Skeletal muscle tissue (tissue), 4 donors: ENCODE data around the gene NBL1. TPM values are rescaled to one million over a fixed set of nuclear protein-coding genes. Genes with fewer than 3 reads are reported as not detected.

ENCODE experiments used
- H3K27ac ChIP-seq: one replicate; pipeline ENCODE4 v1.7.0; 2013; ENCODE audit warnings: mild to moderate bottlenecking, low read depth, low read length, inconsistent platforms
- H3K27me3 ChIP-seq, 3 donors: one replicate each; pipeline ENCODE4 v1.7.0; 2013; ENCODE audit warnings: low read length in 3 of 3; ENCODE audit not compliant: control insufficient read depth in 3 of 3, insufficient read depth in 3 of 3
- H3K36me3 ChIP-seq, 3 donors: one replicate each; pipeline ENCODE4 v1.7.0; 2013; ENCODE audit warnings: low read length in 3 of 3; ENCODE audit not compliant: control insufficient read depth in 3 of 3, insufficient read depth in 3 of 3
- H3K4me1 ChIP-seq, 3 donors: one replicate each; pipeline ENCODE4 v1.7.0; 2013; ENCODE audit warnings: low read length in 3 of 3, mild to moderate bottlenecking in 3 of 3; ENCODE audit not compliant: control insufficient read depth in 3 of 3, insufficient read depth in 3 of 3
- H3K4me3 ChIP-seq, 3 donors: one replicate each; pipeline ENCODE4 v1.7.0; 2013; ENCODE audit warnings: low read length in 3 of 3
- H3K9ac ChIP-seq, 3 donors: one replicate each; pipeline ENCODE4 v1.7.0; 2013; ENCODE audit warnings: low read length in 3 of 3, mild to moderate bottlenecking in 3 of 3, moderate library complexity in 2 of 3, low read depth in 1 of 3
- H3K9me3 ChIP-seq, 3 donors: one replicate each; pipeline ENCODE4 v1.7.0; 2013; ENCODE audit warnings: low read length in 3 of 3; ENCODE audit not compliant: control insufficient read depth in 3 of 3
- total RNA-seq: library from RNA; depleted of rRNA; stranded (reverse); fragments of >200 nt; gene quantifications from one replicate; pipeline ENCODE4 v1.2.3, GENCODE V29; 2014
- donor health status: Osteomylitis.

The NBL1 gene
- total RNA-seq, 1 donor from 2014 or later: 23.5 TPM

DNA sequence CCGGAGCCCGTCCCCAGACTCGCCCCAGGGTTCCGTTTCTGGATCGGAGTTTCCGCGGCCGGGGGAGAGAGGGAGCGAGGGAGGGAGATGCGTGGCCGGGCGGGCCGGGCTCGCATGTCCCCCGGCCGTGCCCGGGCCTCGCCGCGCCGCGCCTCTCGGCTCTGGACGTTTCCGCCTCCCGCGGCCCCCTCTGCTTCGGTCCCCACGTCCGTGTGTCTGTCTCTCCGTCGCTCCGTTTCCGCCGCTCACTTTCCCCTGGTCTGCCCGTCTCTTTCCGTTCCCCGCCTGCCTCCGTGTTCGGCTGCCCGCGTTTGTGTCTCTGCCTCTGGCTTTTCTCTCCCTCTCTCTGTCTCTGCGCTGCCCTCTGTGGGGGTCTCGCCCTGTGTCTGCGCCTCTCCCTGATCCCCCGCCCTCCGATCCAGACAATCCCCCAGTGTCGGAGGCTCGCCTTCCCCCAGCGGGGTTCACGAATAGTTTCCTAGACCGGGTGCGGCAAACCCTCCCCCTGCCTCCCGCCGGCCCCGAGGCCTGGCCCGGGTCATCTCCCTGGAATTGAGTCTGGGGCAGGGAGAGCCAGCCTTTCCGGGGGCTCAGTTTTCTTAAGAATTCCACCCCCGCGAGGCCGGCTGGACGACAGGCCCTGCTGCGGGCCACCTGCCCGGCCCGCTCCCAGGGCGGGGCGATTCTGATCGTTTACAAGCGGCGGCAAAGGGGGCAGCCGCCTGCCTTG is 735 bp downstream of the NBL1 start:
- Histone ChIP-seq H3K27ac (peak overlapping the region; percentile 87), H3K4me1 (peaks cover 25 to 30% (median 30%) of the 10 kb centered on the region in 3 donors)

DNA sequence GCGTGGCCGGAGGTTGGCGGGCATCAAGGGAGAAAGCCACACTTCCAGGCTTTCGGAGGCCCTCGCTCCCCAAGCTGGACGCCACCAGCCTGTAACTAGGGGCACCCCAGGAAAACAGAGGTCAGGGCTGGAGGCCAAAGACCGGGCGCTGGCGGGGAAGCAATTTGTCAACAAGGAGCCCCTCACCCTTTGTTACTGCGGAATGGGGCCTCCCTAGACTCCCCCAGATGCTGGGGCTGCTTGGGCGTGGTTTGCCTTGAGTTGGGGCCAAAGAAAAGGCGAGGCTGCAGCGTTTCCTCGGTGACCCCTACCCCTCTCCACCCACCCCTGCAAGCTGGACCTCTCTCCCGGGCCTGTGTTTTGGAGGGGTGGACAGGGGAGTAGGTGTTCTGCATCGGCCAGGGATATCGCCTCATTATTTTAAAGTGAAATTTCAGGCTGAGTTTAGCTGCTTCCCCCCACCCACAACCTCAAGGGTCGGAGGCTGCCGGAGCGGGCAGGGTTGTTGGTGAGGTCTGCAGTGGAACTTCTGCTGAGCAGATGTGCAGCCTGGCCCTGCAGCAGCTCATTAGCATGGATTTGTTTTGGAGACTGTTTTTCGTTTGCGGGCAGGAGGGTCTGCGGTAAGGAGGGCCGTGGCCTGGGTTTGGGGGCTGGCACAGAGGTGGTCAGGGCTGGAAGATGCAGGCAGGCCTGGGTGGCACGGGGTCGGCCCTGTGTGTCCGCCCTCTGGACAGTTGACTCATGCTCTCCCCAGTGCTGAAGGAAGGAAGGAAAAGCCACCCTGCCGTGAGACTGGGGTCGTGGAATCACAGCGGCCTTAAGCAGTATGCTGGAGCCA is 1.5 kb downstream of the NBL1 start:
- H3K9ac ChIP-seq: peak overlapping the region; percentile 57 to 81 (median 78)
- H3K36me3 ChIP-seq: no peaks in the 10 kb centered on the region
- H3K4me1 ChIP-seq: peaks cover 26 to 37% (median 35%) of the 10 kb centered on the region in 3 donors
- no peaks in the 10 kb centered on the region for H3K9me3 ChIP-seq
- H3K27ac ChIP-seq: peak overlapping the region; percentile 87
- peaks cover 15 to 27% (median 18%) of the 10 kb centered on the region in 3 donors for H3K27me3 ChIP-seq
- peak overlapping the region; percentile 77 to 80 (median 78) for H3K4me3 ChIP-seq

More for the DNA sequence above, 735 bp downstream of the NBL1 start:
- Histone ChIP-seq H3K9ac (peak overlapping the region; percentile 78 to 83 (median 81)), H3K27me3 (peaks cover 15 to 27% (median 18%) of the 10 kb centered on the region in 3 donors), H3K36me3 (no peaks in the 10 kb centered on the region), H3K4me3 (peak overlapping the region; percentile 77 to 80 (median 78)), H3K9me3 (no peaks in the 10 kb centered on the region)

DNA sequence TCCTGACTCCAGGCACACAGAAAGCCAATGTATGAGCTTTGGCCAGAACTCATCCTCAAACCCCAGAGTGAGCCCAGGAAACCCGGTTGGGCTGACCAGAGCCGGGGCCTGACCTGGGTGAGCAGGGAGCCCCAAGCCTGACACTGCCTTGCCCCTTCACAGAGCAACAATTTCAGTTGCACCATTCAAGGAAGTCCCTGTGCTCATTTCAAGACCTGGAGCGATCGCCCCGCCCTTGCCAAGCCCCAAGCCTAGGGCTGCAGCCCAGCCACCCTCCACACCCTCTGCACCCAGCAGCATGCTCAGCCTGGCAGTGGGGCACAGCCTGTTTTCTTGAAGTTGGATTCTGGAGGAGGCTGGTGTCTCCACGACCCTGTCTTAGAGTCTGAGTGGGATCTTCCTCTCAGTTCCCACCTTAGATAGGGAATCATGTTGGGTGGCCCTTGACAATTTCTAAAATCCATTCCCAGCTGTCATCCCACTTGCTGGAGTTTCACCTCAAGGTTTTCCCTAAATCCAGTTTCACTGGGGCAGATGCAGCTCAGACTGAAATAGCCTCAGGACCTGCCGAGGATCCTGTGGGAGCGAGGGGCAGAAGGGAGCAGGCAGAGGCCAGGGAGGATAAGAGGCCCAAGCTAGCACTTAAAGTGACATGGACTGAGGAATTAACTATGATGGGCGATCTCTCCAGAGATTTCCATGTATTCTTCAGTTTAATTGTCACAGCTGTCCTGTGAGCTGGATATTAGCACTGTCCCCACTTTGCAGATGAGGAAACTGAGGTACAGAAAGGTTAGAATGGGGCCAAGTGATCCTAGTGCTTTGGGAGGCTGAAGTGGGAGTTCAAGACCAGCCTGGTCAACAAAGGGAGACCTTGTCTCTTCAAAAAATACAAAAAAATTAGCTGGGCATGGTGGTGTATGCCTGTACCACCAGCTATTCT is 2.5 kb downstream of the NBL1 start:
- peaks cover 34 to 47% (median 43%) of the 10 kb centered on the region in 3 donors for H3K4me1 ChIP-seq
- no peaks in the 10 kb centered on the region for H3K9me3 ChIP-seq
- H3K27ac ChIP-seq: peak overlapping the region; percentile 87
- H3K27me3 ChIP-seq: peaks cover 15 to 22% (median 18%) of the 10 kb centered on the region in 3 donors
- peak overlapping the region in 2 of 3 donors; percentile 38 to 81 for H3K9ac ChIP-seq
- no peaks in the 10 kb centered on the region for H3K36me3 ChIP-seq
- H3K4me3 ChIP-seq: peak overlapping the region; percentile 22 to 80 (median 78)

DNA sequence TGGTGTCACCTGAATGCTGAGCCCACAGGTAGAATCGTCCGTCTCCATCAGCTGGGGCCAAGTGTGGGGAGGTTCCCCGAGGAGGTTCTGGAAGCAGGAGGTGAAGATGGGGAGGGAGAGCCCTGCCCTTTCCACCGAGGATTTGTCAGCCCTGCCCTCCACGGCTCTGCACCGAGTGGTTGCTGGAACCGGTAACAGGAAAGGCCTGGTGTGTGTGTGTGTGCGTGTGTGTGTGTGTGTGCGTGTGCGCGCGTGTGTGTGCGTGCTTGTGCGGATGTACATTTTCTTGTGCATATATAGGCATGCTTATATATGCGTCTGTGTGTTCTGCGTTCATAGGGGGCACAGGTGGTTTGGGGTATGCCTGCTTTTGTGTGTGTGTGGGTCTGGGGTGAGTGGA is 3.5 kb downstream of the NBL1 start:
- peaks cover 39 to 51% (median 47%) of the 10 kb centered on the region in 3 donors for H3K4me1 ChIP-seq

DNA sequence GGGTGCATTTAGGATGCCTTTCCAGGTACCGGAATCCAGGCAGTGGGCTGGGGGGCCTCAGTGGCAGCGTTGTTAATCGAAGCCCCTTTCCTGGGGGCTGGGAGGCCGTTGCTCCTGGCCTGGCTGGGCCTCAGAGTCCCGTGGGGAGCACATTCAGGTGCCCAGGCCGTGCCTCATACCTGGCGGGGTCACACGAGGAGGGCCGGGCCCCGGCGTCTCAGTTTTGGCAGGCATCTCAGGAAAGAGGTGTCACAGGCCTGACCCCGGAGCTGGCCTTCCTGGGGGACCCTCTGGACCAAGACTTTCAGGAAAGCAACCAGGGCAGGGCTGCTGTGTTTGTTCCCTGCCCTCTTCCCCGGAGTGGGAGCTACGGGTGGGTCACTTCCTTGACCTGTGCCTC is 4.1 kb downstream of the NBL1 start:
- Histone ChIP-seq H3K9ac (no peak overlapping the region), H3K4me3 (no peak overlapping the region), H3K27ac (peak overlapping the region; percentile 45), H3K4me1 (peaks cover 39 to 50% (median 42%) of the 10 kb centered on the region in 3 donors), H3K27me3 (peaks cover 12 to 15% (median 14%) of the 10 kb centered on the region in 3 donors), H3K36me3 (no peaks in the 10 kb centered on the region), H3K9me3 (no peaks in the 10 kb centered on the region)

More for the DNA sequence above, 3.5 kb downstream of the NBL1 start:
- no peaks in the 10 kb centered on the region for H3K9me3 ChIP-seq
- H3K27ac ChIP-seq: peak overlapping the region; percentile 87
- H3K27me3 ChIP-seq: peaks cover 15 to 21% (median 18%) of the 10 kb centered on the region in 3 donors
- no peaks in the 10 kb centered on the region for H3K36me3 ChIP-seq
- H3K4me3 ChIP-seq: peak overlapping the region in 1 of 3 donors; percentile 80
- H3K9ac ChIP-seq: no peak overlapping the region

DNA sequence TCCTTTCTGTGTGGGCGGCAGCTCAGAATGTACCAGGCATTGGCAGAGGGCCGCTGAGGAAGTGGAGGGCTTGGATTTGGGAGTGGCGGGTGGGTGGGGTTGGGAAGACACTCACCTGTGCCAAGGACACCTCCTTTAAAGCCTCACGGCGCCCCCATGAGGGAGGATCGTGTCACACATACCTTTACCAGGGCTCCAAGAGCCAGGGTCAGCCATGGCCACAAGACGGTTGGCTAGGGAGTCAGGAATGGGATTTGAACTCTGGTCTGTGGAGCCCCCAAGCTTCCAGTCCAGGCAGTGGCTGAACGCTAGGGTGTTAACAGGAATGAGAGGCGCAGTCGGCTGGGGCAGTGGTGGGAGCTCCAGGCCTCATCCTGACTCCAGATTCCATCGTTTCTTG is 4.6 kb downstream of the NBL1 start:
- Histone ChIP-seq H3K4me1 (peaks cover 40 to 53% (median 46%) of the 10 kb centered on the region in 3 donors), H3K9me3 (no peaks in the 10 kb centered on the region), H3K36me3 (no peaks in the 10 kb centered on the region), H3K9ac (no peak overlapping the region), H3K4me3 (no peak overlapping the region), H3K27me3 (peaks cover 7 to 10% (median 10%) of the 10 kb centered on the region in 3 donors), H3K27ac (no peak overlapping the region)

DNA sequence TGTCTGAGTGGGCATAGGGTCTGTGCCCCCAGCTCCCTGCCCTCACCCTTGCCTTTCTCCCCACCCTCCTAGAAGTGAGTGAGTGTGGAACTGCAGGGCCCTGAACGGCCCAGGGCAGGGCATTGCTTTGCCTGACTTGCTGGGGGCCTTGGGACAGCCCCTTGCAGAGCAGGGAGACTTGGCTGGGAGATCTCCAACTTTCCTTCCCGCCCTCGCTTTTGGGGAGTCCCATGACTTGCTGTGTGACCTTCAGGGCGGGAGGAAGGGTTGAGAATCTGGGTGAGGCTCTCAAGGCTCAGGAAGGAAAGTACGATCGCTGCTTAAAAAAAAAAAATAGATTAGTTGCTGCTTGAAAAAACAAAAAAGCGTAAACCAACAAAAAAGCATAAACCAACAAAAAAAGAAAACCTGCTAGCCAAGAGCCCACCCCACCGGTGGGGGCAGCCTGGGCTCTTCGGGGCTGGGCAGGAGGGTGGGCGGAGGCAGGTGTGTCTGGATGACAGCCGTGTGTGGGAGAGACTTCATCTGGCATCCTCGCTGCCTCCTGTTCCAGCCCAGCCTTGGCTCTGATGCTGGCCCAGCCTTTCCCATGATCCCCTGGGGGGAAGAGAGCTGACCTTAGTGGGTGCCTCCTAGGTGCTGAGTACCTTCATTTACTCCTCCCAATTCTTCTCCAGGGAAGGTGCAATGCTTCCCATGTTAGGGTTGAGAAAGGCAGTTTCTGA is 6.5 kb downstream of the NBL1 start:
- peak overlapping the region in 1 of 3 donors; percentile 23 for H3K4me3 ChIP-seq
- H3K36me3 ChIP-seq: peaks cover 0 to 4% (median 0%) of the 10 kb centered on the region in 3 donors
- H3K27ac ChIP-seq: peak overlapping the region; percentile 72
- no peaks in the 10 kb centered on the region for H3K9me3 ChIP-seq
- H3K27me3 ChIP-seq: peaks cover 0 to 7% (median 2%) of the 10 kb centered on the region in 3 donors
- H3K4me1 ChIP-seq: peaks cover 38 to 48% (median 44%) of the 10 kb centered on the region in 3 donors
- peak overlapping the region; percentile 45 to 64 (median 61) for H3K9ac ChIP-seq

DNA sequence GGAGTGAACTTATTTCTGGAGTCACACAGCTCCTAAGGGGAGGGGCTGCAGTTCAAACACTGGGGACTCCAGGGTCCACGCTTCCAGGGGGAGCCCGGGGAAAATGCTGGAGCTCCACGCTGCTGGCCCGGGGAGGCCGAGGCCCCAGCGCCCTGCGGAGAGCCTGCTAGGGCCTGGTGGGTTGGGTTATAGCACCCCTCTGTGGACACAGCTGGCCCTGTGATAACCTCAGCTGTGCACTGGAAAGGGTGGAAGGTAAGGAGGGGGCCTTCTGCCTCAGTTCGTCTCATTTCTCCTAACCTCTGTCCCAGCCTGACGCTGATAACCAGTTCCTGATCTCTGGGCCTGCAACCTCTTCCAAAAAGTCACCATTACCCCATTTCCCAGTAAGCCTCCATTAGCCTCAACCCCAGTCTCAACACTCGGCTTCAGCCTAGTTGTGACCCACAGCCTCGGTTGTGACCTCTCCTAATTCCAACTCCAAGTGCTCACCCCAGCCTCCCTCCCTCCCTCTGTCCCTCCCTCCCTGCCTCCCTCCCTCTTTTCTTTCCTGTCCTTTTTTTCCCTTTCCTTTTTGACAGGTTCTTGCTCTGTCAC is 7.1 kb downstream of the NBL1 start:
- peak overlapping the region in 2 of 3 donors; percentile 6 to 23 for H3K4me3 ChIP-seq
- H3K27ac ChIP-seq: peak overlapping the region; percentile 72
- peaks cover 32 to 43% (median 43%) of the 10 kb centered on the region in 3 donors for H3K4me1 ChIP-seq
- peak overlapping the region; percentile 45 to 64 (median 61) for H3K9ac ChIP-seq
- peaks cover 0 to 7% (median 0%) of the 10 kb centered on the region in 3 donors for H3K36me3 ChIP-seq
- H3K9me3 ChIP-seq: no peaks in the 10 kb centered on the region
- H3K27me3 ChIP-seq: peaks cover 0 to 2% (median 0%) of the 10 kb centered on the region in 3 donors
